Measurements from ENCODE around the gene PUS7.
"Not testable (repeated sequence)": the region's sequence is repeated elsewhere in the genome, so short reads cannot be mapped to it uniquely, and the experiment has no call there.

PUS7 gene

GRCh38 chr7:105444342-105444987 is 77.6 kb downstream of the PUS7 start:
- no peak for DNase-seq

GRCh38 chr7:105442214-105442613 is 79.9 kb downstream of the PUS7 start:
- not testable (repeated sequence) for DNase-seq

GRCh38 chr7:105439174-105439893 is 82.7 kb downstream of the PUS7 start:
- DNase-seq, result no peak

GRCh38 chr7:105438847-105439173 is 83.3 kb downstream of the PUS7 start:
- no peak for DNase-seq

- DNase-seq, result no peak
Measured at GRCh38 chr7:105438254-105438653, 83.8 kb downstream of the PUS7 start.

GRCh38 chr7:105437356-105437755 is 84.7 kb downstream of the PUS7 start:
- not testable (repeated sequence) for DNase-seq

GRCh38 chr7:105429746-105430612 is 92.1 kb downstream of the PUS7 start:
- peak; percentile 38 for DNase-seq

- no peak for DNase-seq
Measured at GRCh38 chr7:105426606-105427146, 95.4 kb downstream of the PUS7 start.

- DNase-seq, result no peak
Measured at GRCh38 chr7:105423987-105424386, 98.1 kb downstream of the PUS7 start.

GRCh38 chr7:105413887-105414437 is 108.1 kb downstream of the PUS7 start:
- no peak for DNase-seq

- not testable (repeated sequence) for DNase-seq
Measured at GRCh38 chr7:105410774-105411173, 111.3 kb downstream of the PUS7 start.

- not testable (repeated sequence) for DNase-seq
Measured at GRCh38 chr7:105409775-105410174, 112.3 kb downstream of the PUS7 start.

- DNase-seq, result no peak
Measured at GRCh38 chr7:105408791-105409410, 113.2 kb downstream of the PUS7 start.
